HG03025 (cell line): ENCODE results near the gene ZIC4.

Source experiments
- ATAC-seq: cut with Tn5 transposase; IDR thresholded peaks from one replicate; pipeline ENCODE4 v1.9.1; 2021; ENCODE audit warnings: mild to moderate bottlenecking, moderate library complexity; ENCODE audit not compliant: unreplicated experiment, low FRiP score

The ZIC4 gene

DNA sequence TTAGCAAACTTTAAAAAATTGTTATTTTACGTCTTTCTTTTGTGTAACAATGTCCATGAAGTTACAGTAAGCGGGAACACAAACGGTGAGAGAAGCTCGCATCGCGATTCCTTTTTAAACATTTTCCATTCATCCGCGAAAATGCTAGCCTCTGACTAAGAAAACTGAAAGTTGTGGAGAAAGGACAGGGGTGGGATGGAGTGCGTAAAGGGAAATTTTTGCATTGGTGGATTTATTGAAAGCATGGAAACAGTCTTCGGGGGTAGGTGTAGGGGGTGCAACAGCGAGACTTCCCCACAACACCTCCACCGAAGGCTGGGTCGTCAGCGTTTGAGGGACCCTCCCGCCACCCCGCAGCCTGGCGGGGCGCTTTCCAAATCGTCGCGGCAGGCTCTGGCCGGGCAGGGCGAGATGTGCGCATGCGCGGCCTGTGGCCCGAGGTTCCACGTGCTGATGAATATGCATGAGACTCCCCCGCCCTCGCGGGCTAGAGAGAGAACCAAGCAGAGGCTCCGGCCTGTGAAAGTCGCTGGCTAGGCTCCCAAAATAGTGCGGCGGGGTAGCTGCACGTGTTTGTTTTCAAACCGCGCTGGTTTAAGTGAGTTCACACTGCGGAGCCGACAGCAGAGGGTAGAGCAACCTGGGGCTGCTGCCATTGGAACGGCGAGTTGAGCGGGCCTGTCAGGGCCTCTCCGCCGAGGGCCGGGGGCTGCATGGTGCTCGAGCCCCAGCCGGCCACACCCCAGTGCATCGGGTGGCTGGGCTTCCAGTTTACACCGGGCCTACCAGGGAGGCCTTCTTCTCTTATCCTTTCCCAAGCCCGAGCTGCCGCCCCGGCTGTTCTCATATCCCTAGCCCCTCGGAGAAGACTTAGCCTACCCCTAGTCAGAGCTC is 12.7 kb upstream of the ZIC4 start:
- no peak for ATAC-seq

DNA sequence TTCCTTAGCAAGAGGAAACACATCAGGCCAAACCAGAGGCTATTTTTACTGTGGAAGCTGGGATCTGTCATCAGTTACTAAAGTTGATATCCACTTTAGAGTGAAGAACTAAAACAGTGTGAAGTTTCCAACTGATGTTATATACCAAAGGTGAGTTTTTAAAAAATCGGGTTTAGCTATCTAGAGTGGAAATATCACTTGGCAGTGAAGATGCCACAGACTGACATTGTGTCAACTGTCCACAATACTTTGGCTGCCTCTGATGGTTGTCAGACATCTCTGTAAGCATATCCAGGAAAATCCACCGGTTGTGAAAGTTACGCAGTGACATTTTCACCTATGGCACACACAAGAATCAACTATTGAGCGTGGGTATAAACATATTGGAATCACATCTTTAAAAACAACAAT is 12.0 kb upstream of the ZIC4 start:
- no peak for ATAC-seq

DNA sequence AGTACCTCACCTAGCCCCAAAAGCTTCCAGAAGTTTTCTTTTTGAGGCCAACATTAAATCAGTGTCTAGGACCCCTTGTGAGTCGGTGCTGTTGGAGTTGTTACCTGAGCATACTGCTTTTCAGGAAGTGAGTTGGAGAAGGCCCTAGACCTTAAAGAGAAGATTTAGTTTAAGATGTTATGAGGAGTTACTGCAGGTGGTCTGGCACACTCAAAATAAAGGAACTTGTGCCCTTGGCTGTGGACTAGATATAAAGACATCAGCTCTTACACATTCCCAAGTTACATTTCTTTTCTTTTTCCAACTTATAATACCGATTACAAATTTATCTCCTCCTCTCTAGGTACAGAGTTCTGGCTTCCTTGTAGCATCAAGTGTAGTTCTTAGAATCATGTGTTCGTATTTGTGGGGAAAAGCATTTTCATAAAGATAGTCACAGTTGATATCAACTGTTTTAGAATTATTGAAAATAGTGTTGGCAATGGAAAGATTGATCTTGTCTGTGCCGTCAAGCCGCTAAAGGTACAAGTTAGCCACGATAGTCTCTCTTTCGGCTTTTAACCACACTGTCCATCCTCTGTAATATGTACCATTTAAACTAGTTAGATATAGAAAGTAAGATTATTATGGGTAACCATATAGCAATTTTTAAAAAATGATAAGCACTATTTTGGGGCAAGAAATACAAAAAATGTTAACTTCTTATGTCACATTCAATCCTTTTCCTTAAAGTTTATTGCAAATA is 11.4 kb upstream of the ZIC4 start:
- ATAC-seq: no peak

DNA sequence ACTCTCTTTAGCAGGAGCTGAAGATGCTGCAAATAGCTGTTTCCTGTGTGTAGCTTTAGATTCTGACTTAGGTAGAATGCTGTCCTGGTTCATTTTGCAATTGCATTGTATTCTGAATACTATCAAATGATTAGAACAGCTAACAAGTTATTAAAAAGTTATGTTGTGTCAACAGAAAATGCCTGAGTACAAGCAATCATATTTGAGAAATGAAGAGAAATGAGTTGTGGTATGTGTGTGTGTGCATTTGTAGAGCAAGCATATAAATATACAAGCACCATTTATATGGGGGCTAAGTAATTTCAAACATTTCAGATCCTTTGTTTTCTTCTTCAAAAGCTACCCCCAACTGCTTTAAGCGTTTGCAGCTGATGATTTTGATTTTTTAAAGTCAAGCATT is 10.6 kb upstream of the ZIC4 start:
- no peak for ATAC-seq

DNA sequence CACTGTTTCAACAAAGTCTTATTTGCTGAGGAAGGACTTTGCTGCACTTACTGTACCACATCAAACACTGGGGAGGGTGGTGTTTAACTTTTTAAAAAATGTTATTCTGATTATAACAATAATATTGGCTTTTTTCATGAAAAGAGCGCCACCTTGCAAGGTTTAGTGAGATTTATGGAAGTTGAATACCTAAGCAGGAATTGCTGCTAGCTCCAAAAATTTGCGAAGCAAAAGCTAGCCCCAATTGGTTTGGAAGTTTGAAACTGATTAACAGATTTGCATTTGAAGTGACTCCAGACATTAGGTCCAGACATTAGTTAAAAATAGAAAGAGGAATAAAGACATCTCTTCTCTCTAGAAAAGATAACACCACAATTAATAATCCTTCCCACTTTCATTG is 9.5 kb upstream of the ZIC4 start:
- ATAC-seq: no peak

DNA sequence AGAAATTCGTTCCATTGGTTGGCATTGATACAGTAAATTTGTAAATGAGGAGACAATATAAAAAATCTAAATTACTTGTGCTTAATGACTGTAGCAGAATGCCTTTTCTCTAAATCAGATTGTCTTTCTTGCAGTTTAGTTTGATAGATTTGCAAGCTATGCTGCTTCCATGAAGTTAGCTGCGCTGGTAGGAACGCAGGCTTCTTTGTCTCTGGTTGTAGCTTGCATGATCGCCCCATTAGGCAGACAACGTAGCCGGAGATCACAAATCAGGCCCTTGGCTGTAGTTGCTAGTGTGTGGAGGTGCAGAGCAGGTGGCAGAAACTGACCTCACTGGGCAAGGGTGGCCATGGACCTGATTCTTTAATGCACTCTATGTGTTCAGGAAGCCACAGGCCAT is 8.9 kb upstream of the ZIC4 start:
- ATAC-seq: no peak

DNA sequence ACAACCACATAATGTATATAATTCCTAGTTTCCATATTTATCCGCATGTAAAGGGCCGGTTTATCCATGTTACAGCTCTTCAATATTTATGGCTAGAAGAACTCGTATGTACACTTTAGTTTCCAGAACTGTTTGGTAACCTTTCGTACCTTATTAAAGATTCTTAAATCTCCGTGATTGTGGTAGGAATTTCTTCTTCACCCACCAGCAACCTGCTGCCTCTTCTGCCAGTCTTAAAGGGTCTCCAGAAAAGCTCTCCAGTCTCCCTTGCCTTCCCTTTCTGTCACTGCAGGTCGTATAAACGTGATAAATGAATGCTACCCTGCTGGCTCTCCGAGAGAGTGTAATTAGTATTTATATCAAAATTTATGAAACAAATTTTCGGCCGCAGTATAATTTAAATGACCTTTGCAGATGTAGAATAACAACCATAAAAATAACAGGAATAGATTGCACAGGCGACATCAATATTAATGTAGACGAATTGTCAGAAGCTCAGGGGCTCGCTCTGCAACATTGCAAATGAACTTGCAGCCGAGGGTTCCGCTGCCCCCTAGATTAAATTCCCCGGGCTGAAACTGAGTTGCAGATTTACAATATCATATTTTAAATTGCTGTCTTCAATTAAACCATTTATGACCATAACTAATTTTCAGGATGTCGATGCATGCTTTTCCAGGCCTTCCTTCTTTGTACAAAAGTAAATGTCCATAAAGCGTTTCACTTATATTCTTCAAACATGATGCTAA is 8.2 kb upstream of the ZIC4 start:
- ATAC-seq: no peak

DNA sequence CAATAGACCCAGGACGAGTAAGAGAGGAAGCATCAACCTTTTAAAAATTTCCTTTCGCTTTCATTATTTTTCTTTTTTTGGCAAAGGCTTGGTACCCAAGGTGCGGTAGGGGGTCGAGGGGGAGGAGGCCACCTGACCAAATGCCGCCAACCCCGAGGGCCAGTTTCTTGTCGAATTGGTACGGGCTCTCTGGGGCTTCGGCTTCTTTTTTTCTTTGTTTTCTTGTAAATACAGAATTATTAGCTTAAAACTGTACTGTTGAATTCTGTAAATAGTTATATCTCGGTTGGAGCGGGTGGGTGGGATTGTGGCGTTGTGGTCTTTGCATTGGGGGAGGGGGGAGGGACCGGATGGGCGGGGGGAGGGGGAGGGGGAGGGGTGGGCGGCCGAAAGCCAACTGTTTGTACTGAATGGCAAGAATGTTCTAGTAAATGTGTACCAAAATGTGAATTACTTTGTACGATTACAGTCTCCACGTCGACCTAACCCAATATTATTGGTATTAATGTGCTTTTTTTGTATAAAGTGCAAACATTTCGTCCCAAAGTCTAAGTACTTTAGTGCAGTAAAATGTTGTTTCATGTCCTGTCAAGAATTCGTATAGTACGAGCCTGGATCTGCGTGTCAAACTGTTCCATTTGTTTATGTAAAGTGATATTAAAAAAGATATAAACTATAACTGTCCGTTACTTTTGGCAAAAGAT is 7.5 kb upstream of the ZIC4 start:
- no peak for ATAC-seq

DNA sequence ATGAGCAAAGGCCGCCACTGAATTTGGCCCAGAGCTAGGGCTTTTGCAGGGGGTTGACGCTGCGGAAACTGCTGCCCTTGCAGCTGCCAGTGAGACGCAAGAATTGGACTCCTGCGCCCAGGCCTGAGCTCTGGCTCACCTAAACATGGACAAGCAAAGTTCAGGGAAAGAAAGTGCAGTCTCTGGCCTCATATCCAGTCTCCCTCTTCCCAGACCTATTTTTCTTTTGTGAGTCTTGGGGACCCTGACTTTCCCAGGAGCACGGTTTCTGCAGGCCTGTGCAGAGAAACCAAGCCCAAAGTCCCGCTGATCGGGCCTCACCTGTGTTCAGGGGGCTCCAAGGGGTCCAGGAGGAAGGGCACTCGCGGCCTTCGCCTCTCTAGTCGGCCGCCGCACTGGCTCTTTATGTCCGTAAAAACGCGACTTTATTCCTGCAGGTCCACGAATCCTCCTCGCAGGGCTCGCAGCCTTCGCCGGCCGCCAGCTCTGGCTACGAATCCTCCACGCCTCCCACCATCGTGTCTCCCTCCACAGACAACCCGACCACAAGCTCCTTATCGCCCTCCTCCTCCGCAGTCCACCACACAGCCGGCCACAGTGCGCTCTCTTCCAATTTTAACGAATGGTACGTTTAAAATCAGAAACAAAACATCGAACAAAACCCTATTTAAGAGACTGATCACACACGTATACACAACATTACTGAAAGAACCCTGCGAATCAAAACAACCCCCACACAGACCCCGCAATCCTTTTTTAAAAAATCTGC is 6.8 kb upstream of the ZIC4 start:
- ATAC-seq: no peak

DNA sequence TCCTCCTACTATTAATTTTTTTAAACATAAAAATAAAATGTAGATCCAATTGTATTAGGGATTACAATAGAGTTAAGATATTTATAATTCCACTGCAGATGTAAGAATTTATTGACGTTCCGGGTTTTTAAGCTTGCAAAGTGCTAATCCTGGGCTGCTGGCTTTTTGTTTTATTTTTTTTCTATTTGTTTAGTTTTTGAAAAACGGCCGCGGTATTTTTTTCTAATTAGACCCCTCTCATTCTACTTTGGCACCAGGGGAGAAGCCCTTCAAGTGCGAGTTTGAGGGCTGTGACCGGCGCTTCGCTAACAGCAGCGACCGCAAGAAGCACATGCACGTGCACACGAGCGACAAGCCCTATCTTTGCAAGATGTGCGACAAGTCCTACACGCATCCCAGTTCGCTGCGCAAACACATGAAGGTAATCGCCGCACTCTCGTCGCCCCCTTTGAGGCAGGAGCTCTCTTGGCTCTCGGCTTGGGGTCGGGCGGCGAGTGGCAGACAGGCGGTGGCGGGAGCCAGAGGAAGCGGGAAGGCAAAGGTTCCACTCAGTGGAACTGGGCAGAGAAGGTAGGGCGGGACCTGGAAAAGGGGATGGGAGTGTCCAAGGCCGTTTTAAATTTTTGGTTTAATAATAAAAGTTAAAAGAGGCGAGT is 6.0 kb upstream of the ZIC4 start:
- ATAC-seq: no peak

DNA sequence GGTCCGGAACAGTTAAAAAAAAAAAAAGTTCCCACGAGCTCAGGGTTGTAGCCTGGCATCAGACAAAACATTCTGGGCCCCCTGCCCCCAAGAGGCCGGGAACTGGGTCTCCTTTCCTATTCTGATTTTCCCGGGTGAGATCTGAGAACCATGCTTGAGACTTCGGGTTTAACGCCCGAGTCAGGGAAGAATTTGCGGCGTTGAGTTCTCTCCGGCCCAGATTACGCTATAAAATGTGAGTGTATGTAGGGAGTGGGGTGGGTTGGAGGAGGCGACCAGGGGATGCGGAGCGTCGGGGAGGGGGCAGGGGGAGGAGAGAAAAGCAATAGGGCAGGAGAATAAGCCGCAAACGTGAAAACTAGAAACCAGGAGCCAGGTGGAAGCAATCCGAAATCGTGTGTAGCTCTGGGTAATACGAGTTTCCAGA is 5.5 kb upstream of the ZIC4 start:
- ATAC-seq: no peak

DNA sequence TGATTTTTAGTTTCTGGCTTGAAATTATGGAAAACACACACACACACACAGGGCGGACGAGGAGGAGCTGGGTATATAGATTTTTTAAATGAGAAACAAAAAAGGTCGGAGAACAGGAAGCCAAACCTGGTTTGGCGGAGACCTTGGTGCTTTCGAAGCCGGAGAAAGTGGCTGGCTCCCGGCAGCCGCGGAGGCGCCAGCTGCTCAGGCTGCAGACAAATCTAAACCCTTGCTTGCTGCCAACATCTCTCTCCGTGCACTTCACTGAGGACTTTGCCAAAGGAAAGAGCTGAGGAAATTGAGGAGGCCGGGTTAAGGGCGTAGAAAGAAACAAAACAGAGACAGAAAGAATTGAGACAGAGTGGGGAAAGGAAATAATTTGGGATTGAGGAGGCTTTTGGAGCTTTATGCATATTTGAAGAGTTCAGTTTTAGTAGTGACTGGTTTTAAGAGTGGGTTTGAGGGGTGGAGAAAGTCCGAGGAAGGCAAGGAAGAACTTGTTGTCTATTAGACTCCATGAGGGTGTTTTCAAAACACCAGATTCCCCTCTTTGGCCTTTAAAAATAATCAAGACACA is 5.0 kb upstream of the ZIC4 start:
- no peak for ATAC-seq

DNA sequence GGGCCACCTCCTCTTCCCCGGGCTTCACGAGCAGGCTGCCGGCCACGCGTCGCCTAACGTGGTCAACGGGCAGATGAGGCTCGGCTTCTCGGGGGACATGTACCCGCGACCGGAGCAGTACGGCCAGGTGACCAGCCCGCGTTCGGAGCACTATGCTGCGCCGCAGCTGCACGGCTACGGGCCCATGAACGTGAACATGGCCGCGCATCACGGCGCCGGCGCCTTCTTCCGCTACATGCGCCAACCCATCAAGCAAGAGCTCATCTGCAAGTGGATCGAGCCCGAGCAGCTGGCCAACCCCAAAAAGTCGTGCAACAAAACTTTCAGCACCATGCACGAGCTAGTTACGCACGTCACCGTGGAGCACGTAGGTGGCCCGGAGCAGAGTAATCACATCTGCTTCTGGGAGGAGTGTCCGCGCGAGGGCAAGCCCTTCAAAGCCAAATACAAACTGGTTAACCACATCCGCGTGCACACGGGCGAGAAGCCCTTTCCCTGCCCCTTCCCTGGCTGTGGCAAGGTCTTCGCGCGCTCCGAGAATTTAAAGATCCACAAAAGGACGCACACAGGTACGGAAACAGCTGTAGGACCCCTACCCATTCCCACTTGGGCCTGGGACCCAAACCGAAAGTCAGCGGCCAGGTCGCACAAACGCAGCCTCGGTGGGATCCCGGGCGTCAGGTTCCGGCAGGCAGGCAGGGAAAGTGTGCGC is 4.3 kb upstream of the ZIC4 start:
- no peak for ATAC-seq

DNA sequence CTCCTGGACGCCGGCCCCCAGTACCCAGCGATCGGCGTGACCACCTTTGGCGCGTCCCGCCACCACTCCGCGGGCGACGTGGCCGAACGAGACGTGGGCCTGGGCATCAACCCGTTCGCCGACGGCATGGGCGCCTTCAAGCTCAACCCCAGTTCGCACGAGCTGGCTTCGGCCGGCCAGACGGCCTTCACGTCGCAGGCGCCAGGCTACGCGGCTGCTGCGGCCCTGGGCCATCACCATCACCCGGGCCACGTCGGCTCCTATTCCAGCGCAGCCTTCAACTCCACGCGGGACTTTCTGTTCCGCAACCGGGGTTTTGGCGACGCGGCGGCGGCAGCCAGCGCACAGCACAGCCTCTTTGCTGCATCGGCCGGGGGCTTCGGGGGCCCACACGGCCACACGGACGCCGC is 3.8 kb upstream of the ZIC4 start:
- ATAC-seq: no peak

DNA sequence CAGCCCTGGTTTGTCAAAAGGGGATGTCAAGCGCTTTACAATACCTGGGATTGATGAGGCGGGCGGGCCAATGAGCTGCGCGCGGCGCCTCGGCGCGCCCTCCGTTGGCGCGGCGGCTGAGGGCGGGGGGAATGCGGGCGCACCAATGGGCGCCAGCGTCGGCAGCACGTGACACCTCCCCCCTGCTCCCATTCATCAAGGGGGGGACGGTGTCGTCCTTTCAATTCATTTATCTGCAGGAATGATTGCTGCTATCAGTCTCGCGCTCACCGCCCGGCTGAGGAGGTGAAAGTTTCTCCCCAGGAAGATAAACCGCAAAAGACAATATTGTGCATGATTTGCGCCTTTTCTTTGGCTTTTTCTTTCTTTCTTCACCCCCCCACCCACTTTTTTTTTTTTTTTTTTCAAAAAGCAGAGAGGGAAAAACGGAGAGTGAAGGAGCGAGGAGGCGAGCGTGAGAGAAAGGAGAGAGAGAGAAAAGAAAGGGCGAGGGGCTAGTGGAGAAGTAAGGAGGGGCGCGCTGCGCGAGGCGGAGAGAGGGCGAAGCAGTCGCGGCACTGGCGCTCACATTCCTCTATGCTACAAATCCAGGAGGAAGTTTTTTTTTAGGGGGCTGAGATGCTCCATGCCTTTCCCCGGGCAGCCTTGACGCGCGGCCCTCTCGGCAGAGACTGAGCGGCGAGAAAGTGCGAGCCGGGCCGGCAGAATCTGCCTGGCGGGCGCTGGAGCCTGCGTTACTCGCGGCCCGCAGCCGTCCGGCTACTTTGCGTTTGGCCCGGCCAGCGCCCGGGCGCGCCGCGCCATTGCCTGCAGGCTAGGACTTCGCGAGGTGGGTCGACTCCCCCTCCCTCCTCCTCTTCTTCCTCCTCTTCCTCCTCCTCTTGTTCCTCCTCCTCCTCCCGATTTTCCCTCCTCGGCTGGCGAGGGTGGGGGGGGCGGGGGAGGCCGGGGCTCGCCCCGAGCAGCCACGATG is 3.1 kb upstream of the ZIC4 start, which contains the start of gene ZIC1:
Gene ZIC1 (plus strand): TSS at position 223 of the 973 bp plus-strand sequence. CDS start 748 bp downstream, at position 971.
- no peak for ATAC-seq

DNA sequence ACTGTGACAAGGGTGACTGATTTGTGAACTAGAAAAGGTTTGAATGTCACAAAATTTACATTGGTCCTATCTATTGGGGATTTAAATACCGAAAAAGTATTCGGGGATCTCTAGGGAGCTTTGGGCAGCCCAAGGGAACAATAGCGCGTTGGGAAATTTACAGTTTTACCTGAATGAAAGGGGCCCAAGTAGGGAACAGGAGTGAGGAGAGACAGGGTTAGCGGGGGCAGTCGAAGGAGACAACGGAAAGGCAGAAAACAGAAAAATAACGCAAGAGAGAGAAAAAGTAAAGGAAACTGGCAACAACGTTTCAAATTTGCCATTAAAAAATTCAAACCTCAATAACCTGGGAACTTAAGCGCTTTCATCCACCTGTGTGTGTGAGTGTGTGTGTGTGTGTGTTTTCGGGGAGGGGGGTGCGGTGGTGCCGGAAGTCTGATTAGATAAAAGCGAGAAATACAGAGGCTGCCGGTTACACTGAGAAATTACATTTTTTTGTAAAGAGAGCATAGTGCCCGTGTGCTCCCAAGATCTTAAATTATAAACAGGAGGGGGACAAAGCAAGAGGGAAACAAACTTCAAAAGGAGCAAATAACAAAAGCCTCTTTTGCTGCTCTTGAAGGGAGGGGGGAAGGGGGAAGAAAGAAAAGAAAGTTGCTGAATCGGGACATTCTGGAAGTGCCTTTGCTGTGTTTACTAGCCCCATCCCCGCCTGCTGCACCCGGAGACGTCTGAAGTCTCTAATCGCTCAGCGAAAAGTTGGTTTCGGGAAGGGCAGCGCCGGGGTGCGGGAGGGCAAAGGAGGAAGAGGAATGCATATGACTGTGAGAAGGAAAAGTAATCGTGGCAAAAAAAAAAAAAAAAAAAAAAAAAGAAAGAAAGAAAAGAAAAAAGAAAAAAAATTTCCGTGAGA is 2.1 kb upstream of the ZIC4 start:
- ATAC-seq: no peak
